Activated effector memory CD4-positive, alpha-beta T cell treated with Interleukin-2 at 50 U/mL for 16 hours (primary cell): ENCODE data around the gene DHRS7.

Experiments
- DNase-seq: peaks from one replicate; pipeline ENCODE4 v3.0.0-alpha.2; 2020

The DHRS7 gene

DNA sequence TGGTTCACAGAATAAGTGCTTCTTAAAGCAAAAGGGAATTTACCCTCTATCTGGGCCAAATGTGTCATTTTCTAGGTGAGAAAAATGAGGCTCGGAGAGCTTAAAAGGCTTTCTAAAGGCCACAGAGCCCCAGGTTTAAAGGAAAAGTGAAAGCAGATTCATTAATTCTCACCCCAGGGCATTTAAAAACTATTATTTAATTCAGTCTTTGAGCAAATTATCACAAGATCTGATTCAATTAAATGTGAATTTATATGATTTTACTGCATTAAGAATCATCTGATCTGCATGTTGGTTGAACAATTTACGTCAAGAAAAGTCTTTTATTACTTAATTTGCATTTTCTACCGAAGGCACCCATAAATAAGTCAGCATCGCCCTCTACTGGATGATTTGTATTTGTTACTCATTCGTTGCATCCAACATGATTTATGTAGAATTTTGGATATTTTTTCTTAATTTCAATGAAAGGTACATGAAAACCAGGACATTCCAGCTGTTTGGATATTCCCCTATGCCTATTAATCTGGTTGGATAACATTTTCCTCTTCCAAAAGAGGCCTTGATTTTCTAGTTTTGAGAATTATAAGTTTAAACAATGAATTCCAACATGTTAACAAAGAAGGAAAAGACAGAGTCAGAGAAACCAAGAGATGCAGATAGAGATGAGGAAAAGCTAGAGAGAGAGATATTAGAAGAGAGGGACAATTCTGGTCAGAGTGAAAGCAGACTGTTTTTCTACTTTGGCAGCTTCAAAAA, 19.1 kb upstream of the DHRS7 start:
- DNase-seq = no peak

DNA sequence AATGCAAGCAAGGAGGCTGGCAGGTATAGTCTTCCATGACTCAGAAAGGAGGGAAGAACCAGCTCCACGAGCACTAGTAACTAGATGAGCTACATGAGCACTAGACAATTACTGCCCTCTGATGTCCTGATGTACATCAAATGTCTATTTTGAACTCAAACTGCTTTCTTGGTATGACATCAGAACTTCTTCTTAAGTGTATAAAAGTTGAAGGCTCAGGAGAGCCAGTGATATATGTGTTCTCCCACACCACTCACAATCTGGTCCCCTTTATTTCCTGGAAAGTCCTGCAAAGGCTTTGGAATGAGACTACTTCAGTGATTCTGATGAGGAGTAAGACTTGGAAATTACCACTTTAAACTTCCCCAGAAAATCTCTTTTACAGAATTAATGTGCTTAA, 18.5 kb upstream of the DHRS7 start:
- DNase-seq = no peak

DNA sequence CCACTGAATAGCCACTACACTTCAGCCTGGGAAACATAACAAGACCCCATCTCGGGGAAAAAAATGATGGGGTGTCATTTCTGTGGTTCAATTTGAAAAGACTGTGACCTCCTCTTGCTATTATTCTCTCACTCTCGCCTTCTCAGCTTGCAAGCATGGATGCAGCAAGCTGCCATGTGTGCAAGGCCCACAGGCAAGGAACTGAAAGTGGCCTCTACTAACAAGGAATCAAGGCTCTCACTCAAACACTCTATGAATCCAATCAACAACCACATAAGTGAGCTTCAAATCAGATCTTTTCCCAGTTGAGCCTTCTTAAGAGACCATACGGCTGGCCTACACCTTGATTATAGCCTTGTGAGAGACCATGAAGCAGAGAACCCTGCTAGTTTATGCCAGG, 17.9 kb upstream of the DHRS7 start:
- no peak for DNase-seq

DNA sequence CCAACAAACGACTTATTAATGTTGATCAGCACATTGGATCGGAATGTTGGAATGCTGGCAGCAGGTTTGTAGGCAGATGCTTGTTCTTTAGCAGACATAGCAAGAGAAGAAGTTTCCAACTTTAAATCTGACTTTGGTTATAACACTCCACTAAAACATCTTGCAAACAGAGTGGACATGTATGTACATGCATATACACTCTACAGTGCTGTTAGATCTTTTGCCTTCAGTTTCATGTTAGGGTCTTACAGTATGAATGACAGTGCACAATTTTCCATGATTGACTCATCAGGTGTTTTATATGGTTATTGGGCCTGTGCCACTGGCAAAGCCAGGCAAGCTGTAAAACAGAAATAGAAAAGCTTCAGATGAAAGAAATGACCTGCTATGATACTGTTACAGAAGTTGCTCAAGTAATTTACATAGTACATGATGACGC, 14.3 kb upstream of the DHRS7 start:
- no peak for DNase-seq

DNA sequence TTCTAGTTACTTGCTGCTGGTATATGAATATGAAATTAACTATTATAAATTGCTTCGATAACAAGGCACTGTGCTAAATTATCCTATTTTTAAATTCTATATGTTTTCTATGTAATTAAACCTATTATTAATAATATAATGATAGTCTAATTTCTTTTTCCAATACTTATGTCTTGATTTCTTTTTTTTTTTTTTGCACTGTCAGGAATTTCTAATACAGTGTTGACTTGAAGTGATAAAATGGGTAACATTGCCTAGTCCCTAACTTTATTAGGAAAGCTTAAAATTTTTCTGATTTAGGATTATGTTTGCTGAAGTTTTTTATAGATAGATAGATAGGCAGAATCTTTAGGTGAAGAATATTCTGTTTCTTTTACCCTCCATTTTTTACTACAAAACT, 13.6 kb upstream of the DHRS7 start:
- no peak for DNase-seq

DNA sequence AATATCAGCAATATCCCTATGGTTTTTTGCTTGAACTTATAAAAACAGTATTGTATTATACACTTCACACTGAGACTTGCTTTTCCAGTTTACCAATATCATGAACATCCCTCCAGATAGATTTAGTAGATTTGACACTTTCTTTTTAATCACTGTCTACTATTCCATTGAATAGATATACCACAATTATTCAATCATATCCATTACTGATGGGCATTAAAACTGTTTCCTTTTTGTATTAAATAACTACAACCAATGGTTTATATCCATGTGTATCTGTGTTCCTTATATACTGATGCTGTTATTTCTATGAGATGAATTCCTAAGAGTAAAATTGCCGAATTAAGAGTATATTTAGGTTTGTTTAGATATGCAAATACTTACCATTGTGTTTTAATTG, 13.0 kb upstream of the DHRS7 start:
- no peak for DNase-seq

DNA sequence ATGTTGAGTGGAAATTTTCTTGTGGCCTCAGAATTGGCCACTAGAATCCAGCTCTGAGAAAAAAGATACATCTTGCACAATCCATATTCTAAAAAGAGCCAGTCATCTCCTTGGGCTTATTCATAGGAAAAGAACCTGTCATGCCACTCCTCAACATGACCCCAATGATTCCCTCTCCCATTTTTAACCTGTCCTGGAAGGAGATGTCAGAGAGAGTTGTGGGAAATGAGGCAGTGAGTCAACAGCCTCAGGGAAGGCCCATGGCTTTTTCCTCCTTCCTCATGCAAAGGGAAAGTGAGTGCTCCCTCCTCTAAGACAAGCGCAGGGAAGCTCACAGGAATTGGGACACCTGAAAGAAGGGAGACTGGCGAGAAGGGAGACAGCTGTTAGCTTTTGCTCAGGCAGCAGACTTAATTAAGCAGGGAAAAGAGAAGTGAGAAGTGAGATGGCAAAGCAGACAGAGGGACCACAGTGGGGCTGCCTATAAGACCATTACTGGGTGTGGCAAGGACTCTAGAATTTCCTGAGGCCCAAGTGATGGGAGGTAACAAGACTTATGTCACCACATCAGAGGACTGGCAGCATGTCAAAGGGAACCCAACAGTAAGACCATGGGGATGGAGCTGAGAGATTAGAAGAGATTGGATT, 10.2 kb upstream of the DHRS7 start:
- DNase-seq = no peak

DNA sequence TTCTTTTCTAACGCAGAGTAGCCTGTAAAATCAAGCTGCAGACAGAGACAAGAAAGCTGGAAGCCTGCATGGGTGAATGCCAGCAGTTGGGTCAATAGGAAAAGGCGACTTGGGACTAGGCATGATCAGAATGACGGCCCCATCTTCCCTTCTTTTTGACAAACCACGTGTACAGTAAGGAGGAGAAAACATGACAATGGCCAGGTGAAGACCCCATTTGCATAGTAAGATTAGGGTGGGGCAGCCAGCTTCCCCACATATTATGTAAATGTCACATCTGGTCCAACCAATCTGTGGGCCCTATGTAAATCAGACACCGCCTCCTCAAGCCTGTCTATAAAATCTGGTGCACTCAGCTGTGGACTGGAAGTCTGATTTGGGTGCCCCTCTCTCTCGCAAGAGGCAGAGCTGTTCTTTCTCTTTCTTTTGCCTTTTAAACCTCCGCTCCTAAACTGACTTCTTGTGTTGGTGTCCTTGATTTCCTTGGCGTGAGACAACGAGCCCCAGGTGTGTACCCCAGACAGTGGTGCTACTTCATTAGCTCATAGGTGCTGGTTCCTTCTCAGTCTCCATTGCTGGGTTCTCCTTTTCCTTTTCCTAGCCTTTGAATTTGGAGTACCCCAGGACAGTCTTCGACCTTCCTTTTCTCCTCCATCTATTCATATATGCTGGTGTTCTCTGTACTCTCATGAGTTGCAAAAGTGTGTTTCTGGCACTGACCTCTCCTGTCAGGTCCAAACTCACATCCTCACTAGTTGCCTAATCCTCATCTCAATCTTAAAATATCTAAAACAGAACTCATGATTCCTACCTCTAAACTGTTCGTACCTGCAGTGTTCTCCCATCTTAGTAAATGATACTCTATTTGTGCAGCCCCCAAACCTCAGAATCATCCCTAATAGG, 9.4 kb upstream of the DHRS7 start:
- no peak for DNase-seq

DNA sequence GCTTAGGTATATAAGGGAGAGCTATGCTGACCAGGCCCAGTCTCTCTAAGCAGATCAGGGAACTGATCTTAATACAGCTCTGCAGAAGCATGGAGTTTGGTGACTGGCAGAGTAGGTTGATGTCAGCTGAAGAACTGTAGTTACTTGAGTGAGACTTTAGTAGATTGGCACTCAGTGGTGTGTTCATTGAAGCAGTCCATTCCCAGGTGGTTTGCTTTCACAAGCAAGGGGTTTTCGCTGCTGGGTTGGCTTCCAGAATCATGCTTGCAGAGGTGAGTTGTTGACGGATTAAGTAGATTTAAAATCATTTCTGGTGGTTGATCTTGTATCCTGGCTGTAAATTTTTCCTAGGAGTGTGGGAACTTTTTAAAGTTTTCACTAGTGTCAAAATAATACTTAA, 6.5 kb upstream of the DHRS7 start:
- no peak for DNase-seq

DNA sequence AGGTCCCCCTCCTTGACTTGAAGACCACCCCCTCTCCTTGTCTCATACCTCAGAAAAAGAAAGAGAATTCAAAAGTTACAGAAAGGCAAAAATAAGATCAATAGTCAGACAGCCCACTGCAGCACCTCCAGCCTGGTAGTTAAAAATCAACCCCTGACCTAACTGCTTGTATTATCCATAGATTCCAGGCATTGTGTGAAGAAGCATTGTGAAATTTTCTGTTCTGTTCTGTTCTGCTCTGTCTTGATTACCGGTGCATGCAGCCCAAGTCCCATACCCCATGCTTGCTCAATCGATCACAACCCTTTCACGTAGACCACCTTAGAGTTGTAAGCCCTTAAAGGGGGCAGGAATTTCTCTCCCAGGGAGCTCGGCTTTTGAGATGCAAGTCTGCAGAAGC, 5.8 kb upstream of the DHRS7 start:
- DNase-seq = no peak

DNA sequence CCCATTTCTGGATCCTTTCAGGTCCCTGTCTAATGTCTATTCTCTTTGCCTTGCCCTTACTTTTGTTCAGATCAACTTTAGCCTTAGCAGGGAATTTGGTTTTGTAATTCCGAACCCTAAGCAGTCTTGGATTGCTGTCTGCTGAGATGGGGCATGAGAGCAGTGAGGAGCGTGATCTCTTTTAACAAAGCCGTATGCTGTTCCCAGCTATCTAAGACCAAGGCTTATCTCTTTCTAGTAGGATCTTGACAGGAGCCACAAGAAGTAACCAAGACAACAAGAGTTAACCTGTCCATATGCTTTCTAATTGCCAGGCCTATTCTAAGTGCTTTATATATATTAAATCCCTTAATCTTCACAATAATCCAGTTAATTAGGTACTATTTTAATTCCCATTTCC, 4.5 kb upstream of the DHRS7 start:
- no peak for DNase-seq

DNA sequence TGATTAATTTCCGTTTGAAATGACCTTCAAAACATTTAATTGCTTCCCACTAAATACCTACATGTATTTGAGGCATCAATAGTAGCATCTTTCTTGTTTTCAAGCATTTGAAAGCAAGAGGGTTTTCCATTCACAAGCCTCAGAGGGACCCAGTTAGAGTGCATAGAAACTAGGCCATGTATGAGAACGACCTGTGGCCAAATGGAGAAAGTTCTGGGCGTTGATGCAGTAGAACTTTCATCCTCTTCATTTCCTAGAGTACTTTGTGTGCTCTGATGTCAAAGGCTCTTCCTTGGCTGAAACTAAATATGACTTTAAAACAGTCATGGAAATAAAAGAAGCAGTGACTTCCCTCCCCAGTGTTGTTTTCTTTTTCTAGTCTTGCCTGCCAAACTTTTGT, 944 bp upstream of the DHRS7 start:
- no peak for DNase-seq

DNA sequence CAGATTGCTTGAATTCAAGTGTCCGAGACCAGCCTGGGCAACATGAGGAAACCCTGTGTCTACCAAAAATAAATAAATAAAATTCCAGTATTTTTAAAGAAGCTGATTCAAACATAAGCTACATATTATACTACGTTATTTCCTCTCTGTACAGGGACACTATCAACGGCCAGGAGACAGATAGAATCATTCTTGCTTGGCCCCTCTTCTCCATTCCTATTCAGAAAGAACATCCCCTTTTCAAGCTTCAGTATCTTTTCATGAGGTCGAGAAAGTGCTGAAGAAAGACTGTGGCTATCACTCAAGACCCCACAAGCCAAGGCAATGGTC, 314 bp upstream of the DHRS7 start:
- no peak for DNase-seq

DNA sequence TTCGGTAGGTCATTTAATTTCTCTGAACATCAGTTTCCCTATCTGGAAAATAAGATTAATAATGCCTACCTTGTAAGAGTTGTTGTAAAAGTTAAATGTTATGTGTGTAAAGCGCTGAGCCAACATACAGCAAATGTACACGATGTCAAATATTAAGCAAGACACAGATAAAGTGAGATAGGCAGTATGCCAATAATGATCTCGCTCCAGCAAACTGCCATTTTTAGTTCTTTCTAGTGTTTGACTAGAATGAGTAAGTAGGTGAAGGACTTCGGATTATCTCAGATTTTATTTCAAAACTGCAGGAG, 840 bp downstream of the DHRS7 start:
- no peak for DNase-seq

DNA sequence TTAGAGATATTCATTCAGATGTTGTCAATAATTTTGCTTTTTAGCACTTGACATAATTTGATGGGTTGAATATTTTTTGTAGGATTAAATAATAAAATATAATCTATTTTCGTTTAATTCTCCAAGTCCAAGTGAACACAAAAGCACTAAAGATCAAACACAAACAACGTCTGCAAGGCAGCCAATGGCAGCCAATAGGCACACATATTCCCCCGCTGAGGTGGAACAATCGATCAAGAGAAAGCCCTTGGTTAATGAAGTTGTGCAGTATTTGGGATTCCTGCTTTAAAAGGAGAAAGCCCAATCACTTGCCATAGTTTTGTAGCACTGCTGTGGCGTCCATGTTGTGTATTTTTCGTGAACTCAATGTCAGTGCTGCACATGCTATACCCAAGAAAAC, 1.5 kb downstream of the DHRS7 start:
- no peak for DNase-seq

DNA sequence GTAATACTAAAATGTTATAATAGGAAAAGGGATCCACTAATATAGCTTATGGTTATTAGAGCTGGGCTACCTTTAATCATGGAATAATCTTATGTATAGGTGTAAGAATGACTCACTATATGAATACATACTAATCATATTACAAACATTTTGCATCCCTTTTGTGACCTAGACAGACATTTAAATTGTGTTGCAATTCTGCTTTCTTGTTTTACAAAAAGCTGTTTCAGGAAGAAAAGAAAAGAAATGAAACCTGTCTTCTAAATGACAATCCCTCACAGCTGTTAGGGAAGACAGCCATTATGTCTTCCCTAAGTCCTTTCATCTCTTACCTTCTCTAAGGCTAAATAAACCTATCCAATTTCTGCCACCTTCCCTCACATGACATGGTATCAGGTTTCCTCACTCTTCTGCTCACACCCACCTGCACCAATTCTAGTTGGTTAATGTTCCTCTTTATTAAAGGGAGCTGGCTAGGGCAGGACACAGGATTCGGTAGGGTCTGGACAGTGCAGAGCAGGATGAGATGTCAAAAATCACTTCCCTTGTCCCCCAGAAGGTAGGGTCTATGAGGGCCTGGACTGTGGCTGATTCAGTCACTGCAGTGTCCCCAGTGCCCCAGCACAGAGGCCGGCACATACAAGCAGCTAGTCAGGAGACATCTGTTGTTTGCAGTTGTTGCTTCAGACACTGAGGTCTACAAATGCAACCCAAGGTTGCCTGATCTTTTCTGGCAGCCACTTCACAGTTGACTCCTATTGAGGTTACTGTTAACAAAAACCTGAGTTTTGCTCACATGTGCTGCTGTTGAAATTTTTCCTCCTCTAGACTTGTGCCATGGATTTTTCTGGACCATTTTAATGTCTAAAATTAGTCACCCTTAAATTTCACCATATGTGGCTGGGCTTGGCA, 3.7 kb downstream of the DHRS7 start:
- no peak for DNase-seq

DNA sequence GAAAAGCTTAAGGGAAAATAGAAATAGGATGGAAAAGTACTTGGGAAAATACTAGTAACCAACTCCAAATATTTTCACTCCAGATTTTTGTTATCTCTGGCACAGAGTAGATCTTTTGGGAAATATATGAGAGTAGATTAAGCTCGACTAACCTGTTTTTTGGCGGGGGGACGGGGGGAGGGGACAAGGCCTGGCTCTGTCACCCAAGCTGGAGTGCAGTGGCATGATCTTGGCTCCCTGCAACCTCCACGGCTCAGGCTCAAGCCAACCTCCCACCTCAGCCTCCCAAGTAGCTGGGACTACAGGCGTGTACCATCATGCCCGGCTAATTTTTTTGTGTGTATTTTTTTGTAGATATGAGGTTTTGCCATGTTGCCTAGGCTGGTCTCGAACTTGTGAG, 4.8 kb downstream of the DHRS7 start:
- no peak for DNase-seq

DNA sequence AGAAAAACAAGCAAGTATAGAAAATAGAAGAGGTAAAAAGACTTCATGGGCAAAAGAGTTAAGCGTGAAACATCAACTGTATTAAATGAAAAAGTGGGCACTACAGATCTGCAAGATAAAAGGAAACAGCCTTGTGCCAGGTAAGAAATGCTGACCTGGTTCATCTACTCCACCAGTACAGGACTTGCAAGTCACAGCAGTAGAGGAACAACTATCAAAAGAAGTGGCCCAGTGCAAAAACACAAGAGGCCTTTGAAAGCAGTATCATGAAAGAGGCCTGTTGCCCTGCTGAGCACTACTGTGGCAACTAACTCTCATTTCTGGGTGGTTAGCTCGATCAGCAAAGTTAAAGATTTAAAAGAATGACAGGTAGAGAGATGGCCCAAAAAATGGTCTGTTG, 10.5 kb downstream of the DHRS7 start:
- no peak for DNase-seq

DNA sequence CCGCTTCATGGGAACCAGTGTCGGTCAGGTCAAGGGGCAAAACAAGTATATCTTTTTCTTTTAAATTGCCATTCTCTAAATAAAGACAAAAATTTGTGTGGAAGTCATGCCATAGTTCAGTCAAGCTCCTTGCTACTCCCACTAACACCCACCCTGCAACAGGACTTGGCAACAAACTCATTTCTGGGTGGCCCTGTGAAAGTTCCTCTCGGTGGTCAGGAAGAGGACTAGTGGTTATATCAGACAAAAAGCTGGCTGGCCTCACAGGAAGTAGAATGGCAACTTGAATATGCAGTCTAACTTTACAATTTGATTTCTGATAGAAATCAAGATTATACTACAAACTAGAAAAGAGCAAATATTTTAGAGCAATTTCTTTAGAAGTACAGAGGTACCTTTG, 11.2 kb downstream of the DHRS7 start:
- no peak for DNase-seq

DNA sequence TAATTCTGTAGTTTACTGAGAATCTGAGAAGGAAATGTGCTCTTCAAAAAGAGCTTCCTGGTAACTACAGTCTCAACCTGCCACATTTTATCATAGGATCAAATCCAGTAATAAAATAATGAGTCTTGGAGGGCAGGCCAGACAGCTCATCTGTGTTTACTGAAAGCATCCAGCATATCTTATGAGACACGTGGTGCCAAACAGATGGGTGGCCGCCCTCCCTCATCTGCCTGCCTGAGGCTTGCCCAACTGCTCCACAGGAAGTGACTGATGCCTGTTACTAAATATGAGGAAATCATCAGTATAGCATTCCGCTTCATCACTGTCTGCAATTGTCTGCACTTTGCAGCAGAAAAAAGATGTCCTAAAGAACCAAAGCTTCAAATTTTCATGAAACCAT, 13.5 kb downstream of the DHRS7 start:
- DNase-seq = peak; percentile 65

DNA sequence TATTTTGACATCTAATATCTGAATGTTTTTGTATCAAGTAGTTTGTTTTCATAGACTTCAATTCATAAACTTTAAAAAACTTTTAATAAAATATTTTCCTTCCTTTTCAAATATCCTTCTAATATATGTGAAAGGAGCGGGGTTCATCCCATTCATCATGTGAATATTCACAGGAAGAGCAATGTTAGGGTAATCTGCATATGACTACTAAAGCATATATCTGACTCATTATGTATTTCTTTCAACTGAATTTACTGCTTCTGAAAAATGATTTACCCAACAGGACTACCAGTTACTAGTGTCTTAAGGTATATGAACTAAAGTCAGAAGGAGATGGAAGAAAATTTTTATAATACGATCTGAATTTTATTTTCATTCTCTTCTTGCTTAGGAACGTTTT, 30.5 kb downstream of the DHRS7 start:
- no peak for DNase-seq

DNA sequence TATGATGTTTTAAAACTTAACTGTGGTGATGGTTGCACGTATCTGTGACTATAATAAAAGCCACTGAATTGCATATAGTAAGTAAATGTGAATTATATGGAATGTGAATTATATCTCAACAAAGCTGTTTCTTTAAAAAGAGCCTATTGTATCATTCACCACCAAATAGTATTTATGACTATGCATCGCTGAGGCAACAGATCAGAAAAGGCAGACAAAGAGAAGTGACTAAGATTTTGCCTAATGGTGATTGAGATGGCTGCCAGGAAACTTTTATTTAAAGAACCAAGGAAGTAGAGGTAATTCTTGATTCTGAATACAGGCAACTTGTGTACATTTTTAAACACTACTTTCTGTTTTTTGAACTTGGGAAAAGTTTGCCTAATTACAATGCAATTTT, 31.7 kb downstream of the DHRS7 start:
- DNase-seq = no peak

DNA sequence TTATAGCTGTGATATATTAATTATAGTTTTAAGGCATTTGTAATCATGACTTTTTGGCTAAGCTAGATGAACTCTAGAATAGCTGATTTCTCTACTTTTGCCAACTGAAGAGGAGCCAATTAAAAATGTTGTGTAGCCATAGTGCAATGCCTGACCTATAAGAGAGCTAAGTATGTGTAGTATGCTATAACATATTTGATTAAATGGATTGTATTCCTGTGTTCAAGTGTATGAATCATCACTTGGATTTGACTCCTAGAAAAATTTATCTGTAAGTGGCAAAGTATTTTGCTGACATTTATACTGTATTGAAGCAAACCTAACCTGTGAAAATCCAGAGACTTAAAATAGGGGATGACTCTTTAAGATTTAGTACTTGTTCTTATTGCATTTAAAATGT, 39.3 kb downstream of the DHRS7 start:
- DNase-seq = no peak
